HUES64 (cell line): ENCODE measurements around the gene DRC3.

ENCODE experiments used
- H3K27ac ChIP-seq: 2 replicates; pipeline ENCODE4 v1.7.0; 2013; ENCODE audit warnings: low read depth, low read length, inconsistent platforms
- H3K27me3 ChIP-seq: 2 replicates; pipeline ENCODE4 v1.6.1; 2013; ENCODE audit warnings: mild to moderate bottlenecking, low read length; ENCODE audit not compliant: insufficient read depth
- H3K36me3 ChIP-seq: 2 replicates; pipeline ENCODE4 v1.6.1; 2013; ENCODE audit warnings: mild to moderate bottlenecking, low read length; ENCODE audit not compliant: insufficient read depth
- H3K4me1 ChIP-seq: 2 replicates; pipeline ENCODE4 v1.6.1; 2013; ENCODE audit warnings: mild to moderate bottlenecking, low read length, moderate library complexity; ENCODE audit not compliant: insufficient read depth
- H3K4me3 ChIP-seq: 2 replicates; pipeline ENCODE4 v1.5.1; 2013; ENCODE audit warnings: mild to moderate bottlenecking, low read length, moderate library complexity
- H3K9ac ChIP-seq: 2 replicates; pipeline ENCODE4 v1.6.1; 2013; ENCODE audit warnings: mild to moderate bottlenecking, low read depth, low read length
- H3K9me3 ChIP-seq: 2 replicates; pipeline ENCODE4 v1.6.1; 2013; ENCODE audit warnings: low read depth, low read length; ENCODE audit not compliant: insufficient read depth
- WGBS: fragments of 150-250, 120-280 bp; methylation state at CpG from one replicate; pipeline ENCODE4 v1.1.7; 2013; ENCODE audit warnings: missing lambda C conversion rate; 5-methylcytosine and 5-hydroxymethylcytosine counted together

DRC3 gene

DNA sequence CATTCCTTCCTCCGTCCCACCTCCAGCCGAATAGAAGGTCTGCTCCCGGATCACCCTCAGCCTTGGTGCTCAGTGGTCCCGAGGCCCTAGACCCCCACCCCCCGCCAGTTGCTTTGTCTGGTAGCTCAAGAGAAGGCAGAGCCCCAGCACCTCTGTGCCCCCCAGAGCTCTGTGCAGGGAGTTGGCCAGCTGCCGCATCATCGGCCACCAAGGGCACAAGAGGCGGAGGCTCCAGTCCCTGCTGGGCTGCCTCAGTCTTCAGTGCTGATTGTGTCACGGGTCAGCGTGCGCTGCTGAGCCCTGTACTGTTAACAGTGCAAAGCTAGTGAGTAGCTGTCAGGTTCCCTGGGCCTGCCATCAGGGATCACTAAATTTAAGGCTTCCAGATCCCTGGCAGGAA, 92.9 kb downstream of the DRC3 start:
- WGBS, result 95% methylated on average over 11 of the region's 11 CpGs
- Histone ChIP-seq H3K4me3 (no peak overlapping the region), H3K27me3 (no peaks in the 10 kb centered on the region), H3K9ac (no peak overlapping the region), H3K4me1 (0 out of 2 replicates have a peak, but pooled peaks cover 1% of the 10 kb centered on the region), H3K36me3 (peaks cover 37% of the 10 kb centered on the region), H3K27ac (no peak overlapping the region), H3K9me3 (no peaks in the 10 kb centered on the region)
